Epithelial cell of proximal tubule (primary cell): ENCODE measurements around the gene SYS1. TPM values are rescaled to one million over a fixed set of nuclear protein-coding genes. Genes with fewer than 3 reads are reported as not detected.

ENCODE experiments used
- DNase-seq: peaks from one replicate; pipeline ENCODE4 v3.0.0-alpha.2; 2011; ENCODE audit warnings: low read depth
- H3K4me3 ChIP-seq: 2 replicates; pipeline ENCODE4 v1.5.1; 2011; ENCODE audit warnings: low read depth, mild to moderate bottlenecking, low read length
- total RNA-seq: library from RNA; depleted of rRNA; stranded (reverse); fragments of >200 nt; gene quantifications from 2 replicates; pipeline ENCODE4 v1.2.3, GENCODE V29; 2015
- TF ChIP-seq, protein P1 (sequence below): conservative IDR thresholded peaks from 2 replicates; pipeline ENCODE4 v1.5.1; 2012; ENCODE audit warnings: low read depth, mild to moderate bottlenecking, low read length

SYS1 gene
- total RNA-seq, 1 donor from 2014 or later, result 30.3 TPM

DNA sequence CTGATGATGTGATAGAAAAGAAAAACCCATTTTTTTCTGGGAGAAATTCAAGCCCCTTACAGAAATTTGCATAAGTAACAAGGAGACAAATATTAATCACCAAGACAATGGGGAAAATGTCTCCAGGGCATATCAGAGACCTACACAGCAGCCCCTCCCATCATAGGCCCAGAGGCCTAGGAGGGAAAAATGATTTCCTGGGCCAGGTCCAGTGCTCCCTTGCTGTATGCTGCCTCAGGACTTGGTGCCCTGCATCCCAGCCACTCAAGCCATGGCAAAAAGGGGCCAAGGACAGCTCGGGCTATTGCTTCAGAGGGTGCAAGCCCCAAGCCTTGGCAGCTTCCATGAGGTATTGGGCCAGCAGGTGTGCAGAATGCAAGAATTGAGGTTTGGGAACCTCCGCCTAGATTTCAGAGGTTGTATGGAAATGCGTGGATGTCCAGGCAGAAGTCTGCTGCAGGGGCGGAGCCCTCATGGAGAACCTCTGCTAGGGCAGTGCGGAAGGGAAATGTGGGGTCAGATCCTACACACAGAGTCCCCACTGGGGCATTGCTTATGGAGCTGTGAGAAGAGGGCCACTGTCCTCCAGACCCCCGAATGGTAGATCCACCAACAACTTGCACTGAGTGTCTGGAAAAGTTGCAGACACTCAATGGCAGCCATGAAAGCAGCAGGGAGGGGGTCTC, 37.5 kb downstream of the SYS1 start:
- no peak overlapping the region for H3K4me3 ChIP-seq
- TF ChIP-seq, protein P1, sequence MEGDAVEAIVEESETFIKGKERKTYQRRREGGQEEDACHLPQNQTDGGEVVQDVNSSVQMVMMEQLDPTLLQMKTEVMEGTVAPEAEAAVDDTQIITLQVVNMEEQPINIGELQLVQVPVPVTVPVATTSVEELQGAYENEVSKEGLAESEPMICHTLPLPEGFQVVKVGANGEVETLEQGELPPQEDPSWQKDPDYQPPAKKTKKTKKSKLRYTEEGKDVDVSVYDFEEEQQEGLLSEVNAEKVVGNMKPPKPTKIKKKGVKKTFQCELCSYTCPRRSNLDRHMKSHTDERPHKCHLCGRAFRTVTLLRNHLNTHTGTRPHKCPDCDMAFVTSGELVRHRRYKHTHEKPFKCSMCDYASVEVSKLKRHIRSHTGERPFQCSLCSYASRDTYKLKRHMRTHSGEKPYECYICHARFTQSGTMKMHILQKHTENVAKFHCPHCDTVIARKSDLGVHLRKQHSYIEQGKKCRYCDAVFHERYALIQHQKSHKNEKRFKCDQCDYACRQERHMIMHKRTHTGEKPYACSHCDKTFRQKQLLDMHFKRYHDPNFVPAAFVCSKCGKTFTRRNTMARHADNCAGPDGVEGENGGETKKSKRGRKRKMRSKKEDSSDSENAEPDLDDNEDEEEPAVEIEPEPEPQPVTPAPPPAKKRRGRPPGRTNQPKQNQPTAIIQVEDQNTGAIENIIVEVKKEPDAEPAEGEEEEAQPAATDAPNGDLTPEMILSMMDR, result no peak
- no peak for DNase-seq

DNA sequence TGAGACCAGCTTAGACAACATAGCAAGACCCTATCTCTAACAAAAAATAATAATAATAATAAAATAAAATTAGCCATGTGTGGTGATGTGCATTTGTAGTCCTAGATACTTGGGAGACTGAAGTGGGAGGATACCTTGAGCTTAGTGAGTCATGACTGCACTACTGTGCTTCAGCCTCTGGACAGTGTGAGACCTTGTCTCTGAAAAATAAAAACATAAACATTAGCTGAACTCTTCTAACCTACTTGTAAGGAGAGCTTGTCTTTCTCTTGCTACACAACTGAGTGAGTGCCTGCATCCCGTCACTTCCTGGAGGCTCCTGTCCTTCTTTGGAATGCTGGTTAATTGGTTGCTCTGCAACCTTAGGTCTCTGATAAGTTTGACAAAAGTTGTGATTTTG, 40.0 kb downstream of the SYS1 start:
- TF ChIP-seq, protein P1, result no peak
- no peak overlapping the region for H3K4me3 ChIP-seq
- no peak for DNase-seq

GRCh38 chr20:45404438-45404837, 41.5 kb downstream of the SYS1 start:
- H3K4me3 ChIP-seq, result no peak overlapping the region
- no peak for DNase-seq
- TF ChIP-seq, protein P1, result no peak

DNA sequence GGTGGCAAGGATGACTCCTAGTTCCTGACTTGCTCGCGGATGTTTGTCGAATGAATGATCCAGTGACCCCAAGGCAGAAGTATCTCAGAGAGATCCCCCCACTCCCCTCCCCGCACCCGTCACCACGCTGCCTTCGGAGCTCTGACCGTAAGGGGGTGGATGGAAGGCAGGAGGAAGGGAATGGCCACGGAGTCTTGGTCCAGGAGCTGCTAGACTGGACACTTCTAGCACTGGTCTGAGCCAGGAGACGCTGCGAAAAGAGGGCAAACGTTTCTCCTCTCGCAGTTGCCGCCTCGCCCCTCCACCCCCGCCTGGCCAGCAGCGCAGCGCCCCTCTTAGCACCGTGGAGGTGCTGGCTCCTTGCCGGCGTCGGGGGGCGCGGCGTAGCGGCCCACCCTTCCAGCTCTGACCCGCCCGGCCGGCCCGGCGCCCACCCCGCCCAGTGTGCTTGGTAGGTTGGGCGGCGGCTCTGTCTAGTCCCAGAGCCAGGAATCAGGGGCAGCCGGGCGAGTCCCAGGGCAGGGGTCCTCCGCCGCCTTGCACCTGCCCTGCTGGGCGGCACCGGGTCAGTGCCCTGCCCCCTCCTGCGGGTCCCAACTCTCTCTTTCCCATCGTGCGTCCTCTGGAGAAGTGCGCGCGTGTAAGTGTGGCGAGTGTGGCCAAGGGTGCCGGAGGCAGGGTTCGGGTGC, 42.8 kb downstream of the SYS1 start:
- TF ChIP-seq, protein P1, result no peak
- DNase-seq, result no peak
- peak overlapping the region; percentile 86 for H3K4me3 ChIP-seq

- H3K4me3 ChIP-seq, result peak overlapping the region; percentile 86
- DNase-seq, result no peak
- TF ChIP-seq, protein P1, result no peak
Observed at GRCh38 chr20:45406260-45407066, 43.5 kb downstream of the SYS1 start.

GRCh38 chr20:45407067-45407745, 44.2 kb downstream of the SYS1 start:
- peak overlapping the region; percentile 86 for H3K4me3 ChIP-seq
- TF ChIP-seq, protein P1, result no peak
- no peak for DNase-seq
